AG04449 (cell line): ENCODE data around the gene TRABD2A.

Source experiments
- CTCF ChIA-PET: fragments of 350-600 bp; formaldehyde crosslinking; extraction: SDS; loops from one replicate; lab custom pipeline; 2021; ENCODE audit warnings: antibody characterized with exemption; lab: Yijun Ruan, JAX
- POLR2A ChIA-PET: fragments of 400-600, 350-600 bp; formaldehyde crosslinking; extraction: SDS; loops from one replicate; lab custom pipeline; 2020; ENCODE audit warnings: antibody characterized with exemption, inconsistent platforms; lab: Yijun Ruan, JAX
- DNase-seq: peaks from one replicate; pipeline ENCODE4 v3.0.0-alpha.2; 2010; ENCODE audit warnings: low read depth, low spot score
- H3K4me3 ChIP-seq: 2 replicates; pipeline ENCODE4 v1.5.1; 2011; ENCODE audit warnings: low read depth, mild to moderate bottlenecking, control low read depth, low read length
- TF ChIP-seq, protein P1 (sequence below): IDR thresholded peaks from one replicate; pipeline ENCODE4 v1.5.1; 2011; ENCODE audit warnings: mild to moderate bottlenecking, moderate library complexity, low read length, control low read depth, inconsistent platforms; ENCODE audit not compliant: insufficient read depth; ENCODE audit errors: missing control alignments

Gene TRABD2A

GRCh38 chr2:84899304-84900204, 18.7 kb upstream of the TRABD2A start:
- ChIA-PET CTCF (interaction anchor here (0.8 to 3.9 kb wide), 5 partner anchors 10 to 59 kb away, joined by 3 to 33 read pairs (median 5); no protein-coding TSS in a partner anchor), POLR2A (interaction anchor here (0.7 to 1.8 kb wide), 3 partner anchors 8 to 22 kb away, joined by 3 to 25 read pairs (median 3); no protein-coding TSS in a partner anchor)
- DNase-seq, result no peak
- TF ChIP-seq, protein P1, sequence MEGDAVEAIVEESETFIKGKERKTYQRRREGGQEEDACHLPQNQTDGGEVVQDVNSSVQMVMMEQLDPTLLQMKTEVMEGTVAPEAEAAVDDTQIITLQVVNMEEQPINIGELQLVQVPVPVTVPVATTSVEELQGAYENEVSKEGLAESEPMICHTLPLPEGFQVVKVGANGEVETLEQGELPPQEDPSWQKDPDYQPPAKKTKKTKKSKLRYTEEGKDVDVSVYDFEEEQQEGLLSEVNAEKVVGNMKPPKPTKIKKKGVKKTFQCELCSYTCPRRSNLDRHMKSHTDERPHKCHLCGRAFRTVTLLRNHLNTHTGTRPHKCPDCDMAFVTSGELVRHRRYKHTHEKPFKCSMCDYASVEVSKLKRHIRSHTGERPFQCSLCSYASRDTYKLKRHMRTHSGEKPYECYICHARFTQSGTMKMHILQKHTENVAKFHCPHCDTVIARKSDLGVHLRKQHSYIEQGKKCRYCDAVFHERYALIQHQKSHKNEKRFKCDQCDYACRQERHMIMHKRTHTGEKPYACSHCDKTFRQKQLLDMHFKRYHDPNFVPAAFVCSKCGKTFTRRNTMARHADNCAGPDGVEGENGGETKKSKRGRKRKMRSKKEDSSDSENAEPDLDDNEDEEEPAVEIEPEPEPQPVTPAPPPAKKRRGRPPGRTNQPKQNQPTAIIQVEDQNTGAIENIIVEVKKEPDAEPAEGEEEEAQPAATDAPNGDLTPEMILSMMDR, result no peak
- no peak overlapping the region for H3K4me3 ChIP-seq

- TF ChIP-seq, protein P1, result no peak
Observed at GRCh38 chr2:84897773-84898172, 16.9 kb upstream of the TRABD2A start.

DNA sequence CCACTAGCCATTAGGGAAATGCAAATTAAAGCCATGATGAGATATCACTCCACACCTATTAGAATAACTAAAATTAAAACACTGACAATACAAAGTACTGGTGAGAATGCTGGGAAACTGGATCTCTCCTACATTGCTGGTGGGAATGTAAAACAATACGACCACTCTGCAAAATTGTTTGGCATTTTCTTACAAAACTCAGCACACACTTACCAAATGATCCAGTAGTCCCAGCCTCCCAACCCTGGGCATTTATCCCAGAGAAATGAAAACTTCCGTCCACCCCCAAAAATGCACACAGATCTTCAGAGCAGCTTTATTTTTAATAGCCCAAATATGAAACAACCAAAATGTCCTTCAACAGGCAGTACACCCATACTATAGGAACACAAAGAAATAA, 15.7 kb upstream of the TRABD2A start:
- TF ChIP-seq, protein P1, result no peak
- H3K4me3 ChIP-seq, result no peak overlapping the region
- CTCF ChIA-PET, result interaction anchor here (1.1 to 1.3 kb wide), 2 partner anchors 23 to 29 kb away, joined by 3 to 4 read pairs; no protein-coding TSS in a partner anchor
- DNase-seq, result no peak
- POLR2A ChIA-PET, result no interaction called here

More at GRCh38 chr2:84897773-84898172, 16.9 kb upstream of the TRABD2A start:
- DNase-seq, result no peak
- ChIA-PET CTCF (interaction anchor here (1.1 to 2.2 kb wide), 2 partner anchors 16 to 28 kb away, joined by 4 to 16 read pairs; no protein-coding TSS in a partner anchor), POLR2A (interaction anchor here (0.7 to 1.8 kb wide), 3 partner anchors 9 to 22 kb away, joined by 3 to 25 read pairs (median 5); no protein-coding TSS in a partner anchor)
- H3K4me3 ChIP-seq, result no peak overlapping the region

DNA sequence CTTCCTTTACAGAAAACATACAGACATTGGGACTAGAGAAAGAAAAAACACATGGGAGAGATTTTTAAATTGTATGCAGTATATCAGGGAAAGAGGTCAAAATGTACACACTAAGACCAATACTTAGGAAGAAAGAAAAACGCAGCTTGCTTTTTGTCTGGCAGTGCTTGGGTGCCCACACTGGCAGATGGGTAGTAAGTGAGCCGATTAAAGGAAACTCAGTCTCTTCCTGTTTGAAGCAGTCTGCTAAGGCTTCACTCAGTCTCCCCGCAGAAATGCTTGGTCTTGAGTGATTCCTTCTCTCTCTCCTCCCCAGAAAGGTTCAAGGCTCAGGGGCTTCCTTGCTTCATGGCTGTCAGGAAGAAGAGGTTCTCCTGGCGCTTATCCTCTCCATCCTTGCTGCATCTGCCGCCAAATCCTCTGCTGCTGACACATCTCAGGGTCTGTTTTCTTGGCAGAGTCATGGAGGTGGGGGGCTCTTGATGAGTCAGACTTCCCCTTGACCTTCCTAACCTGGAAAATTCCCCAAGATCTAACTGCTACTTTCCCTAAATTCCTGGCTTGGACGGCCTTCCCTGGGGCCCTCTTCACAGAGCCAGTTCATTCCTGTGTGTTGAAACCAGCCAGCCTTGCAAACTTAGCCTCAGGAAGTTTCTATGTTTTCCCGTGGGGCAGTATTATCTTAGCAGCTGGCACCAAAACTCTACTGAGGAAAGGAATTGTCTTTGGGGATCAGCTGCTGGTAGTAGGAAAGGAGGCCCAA, 14.1 kb upstream of the TRABD2A start:
- POLR2A ChIA-PET, result interaction anchor here (1.5 kb wide), 1 partner anchor 11 kb away, joined by 4 read pairs; no protein-coding TSS in a partner anchor
- TF ChIP-seq, protein P1, result no peak
- CTCF ChIA-PET, result interaction anchor here (0.6 to 2.9 kb wide), 5 partner anchors 12 to 402 kb away, joined by 3 to 14 read pairs (median 4); no protein-coding TSS in a partner anchor
- DNase-seq, result no peak
- no peak overlapping the region for H3K4me3 ChIP-seq

- TF ChIP-seq, protein P1, result no peak
- DNase-seq, result no peak
- POLR2A ChIA-PET, result interaction anchor here (1.5 kb wide), 1 partner anchor 12 kb away, joined by 4 read pairs; no protein-coding TSS in a partner anchor
- no peak overlapping the region for H3K4me3 ChIP-seq
- CTCF ChIA-PET, result interaction anchor here (0.7 to 2.9 kb wide), 5 partner anchors 9 to 401 kb away, joined by 3 to 14 read pairs (median 3); no protein-coding TSS in a partner anchor
Observed at GRCh38 chr2:84894131-84894586, 13.3 kb upstream of the TRABD2A start.
